HuH-7 (cell line): Measurements from ENCODE around the gene MFAP2.
"Not testable (repeated sequence)": the region's sequence is repeated elsewhere in the genome, so short reads cannot be mapped to it uniquely, and the experiment has no call there.

Experiments
- DNase-seq: peaks from one replicate; pipeline ENCODE4 v3.0.0; 2011; ENCODE audit warnings: low spot score

Gene MFAP2

GRCh38 chr1:16961297-16962133 lies 18.9 kb downstream of the MFAP2 start:
- no peak for DNase-seq

DNA sequence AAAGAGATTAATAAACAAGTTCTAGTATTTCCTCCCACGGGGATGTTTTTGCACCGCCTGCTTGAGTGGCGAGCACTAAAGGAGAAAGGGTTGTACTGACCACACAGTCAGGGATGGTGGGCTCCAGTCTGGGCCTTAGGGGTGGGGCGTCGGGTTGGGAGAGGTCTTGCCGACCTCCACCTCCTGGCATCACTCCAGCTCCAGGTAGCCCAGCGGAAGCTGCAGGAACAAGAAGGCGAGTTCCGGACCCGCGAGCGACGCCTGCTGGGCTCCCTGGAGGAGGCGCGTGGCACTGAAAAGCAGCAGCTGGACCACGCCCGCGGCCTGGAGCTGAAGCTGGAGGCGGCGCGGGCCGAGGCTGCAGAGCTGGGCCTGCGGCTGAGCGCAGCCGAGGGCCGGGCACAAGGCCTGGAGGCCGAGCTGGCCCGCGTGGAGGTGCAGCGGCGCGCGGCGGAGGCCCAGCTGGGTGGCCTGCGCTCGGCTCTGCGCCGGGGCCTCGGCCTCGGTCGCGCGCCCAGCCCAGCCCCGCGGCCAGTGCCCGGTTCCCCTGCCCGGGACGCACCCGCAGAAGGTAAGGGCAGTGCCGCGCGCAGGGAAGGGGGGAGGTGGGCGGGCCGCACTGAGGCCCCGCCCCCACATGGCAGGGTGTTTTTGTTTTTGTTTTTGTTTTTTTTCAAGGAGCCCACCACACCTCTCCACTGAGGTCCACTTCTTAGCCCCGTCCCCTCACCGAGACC lies 19.7 kb downstream of the MFAP2 start:
- DNase-seq = peak; percentile 87

- no peak for DNase-seq
These were observed 21.9 kb downstream of the MFAP2 start for GRCh38 chr1:16958475-16958874.

DNA sequence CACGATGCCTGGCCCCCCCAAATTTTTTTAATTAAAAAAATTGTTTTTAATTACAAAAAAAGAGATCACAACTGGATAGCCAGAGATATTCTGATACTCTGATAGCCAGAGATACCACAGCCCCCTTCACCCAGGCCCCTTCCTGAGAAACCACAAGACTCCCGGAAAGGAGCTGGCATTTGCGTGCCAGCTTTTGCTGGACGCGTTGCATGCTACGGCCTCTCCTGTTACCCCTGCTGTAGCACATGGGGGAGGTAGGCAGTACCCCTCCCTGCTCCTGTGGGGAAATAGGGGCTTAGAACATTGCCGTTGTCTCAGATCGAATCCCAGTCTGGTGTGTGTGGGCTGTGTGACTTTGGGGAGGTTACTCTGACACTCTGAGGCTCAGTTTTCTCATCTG lies 22.7 kb downstream of the MFAP2 start:
- no peak for DNase-seq

DNA sequence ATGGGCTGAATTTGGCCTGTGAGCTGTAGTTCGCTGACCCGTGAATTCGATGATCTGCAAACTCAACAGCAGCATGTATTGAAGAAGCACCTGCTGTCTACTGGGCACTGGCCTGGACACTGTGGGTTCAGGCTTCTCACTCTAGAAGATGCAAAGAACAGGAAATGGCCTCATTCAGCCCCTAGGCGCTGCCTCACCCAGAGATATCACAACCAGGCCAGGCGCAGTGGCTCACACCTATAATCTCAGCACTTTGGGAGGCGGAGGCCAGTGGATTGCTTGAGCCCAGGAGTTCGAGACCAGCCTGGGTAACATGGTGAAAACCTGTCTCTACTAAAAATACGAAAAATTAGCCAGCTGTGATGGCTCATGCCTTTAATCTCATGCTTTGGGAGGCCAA lies 23.6 kb downstream of the MFAP2 start:
- no peak for DNase-seq

DNA sequence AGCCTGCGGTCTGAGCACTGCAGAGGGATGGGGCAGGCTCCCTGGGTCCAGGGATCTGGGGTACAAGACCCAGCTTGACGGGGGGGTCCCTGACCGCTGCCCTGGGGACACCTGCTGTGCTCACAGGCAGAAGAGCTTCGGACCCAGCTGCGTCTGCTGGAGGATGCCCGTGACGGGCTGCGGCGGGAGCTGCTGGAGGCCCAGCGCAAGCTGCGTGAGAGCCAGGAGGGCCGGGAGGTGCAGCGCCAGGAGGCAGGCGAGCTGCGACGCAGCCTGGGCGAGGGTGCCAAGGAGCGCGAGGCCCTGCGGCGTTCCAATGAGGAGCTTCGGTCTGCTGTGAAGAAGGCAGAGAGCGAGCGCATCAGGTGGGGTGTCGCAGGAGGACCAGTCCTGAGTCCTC lies 25.2 kb downstream of the MFAP2 start:
- no peak for DNase-seq

GRCh38 chr1:16954579-16954978 lies 25.8 kb downstream of the MFAP2 start:
- DNase-seq = no peak

DNA sequence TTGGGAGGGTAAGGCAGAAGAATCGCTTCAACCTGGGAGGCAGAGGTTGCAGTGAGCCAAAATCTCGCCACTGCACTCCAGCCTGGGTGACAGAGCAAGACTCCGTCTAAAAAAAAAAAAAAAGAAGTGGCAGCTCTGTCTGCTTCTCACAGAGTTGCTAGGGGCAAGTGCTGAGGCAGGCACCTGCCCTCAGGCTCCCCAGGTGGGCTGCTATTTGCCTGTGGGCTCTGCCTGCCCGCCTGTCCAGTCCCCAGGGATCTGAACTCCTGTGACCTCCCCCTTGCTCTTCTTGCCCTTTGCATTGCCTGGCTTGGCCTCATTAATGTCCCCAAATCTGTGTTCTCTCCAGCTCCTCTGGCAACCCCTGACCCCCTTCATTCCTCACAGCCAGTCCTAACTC lies 28.0 kb downstream of the MFAP2 start:
- DNase-seq = not testable (repeated sequence)

DNA sequence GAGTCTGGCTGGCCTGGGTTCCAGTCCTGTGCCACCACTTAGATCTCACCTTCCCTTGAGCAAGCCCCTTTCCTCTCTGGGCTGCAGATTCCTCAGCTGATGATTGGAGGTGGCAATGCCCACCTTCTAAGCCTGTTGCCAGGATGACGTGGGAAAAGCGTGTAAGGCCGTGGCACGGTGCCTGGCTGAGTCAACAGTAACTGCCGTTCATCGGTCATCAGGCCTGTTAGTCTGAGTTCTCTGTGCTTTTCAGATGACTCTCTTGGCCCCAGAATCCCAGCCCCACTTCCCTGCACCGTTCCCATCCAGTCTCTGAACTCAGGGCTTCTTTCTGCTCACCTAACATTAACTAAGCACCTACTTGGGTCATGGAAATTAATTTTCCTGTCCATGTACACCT lies 31.4 kb downstream of the MFAP2 start:
- DNase-seq = not testable (repeated sequence)

DNA sequence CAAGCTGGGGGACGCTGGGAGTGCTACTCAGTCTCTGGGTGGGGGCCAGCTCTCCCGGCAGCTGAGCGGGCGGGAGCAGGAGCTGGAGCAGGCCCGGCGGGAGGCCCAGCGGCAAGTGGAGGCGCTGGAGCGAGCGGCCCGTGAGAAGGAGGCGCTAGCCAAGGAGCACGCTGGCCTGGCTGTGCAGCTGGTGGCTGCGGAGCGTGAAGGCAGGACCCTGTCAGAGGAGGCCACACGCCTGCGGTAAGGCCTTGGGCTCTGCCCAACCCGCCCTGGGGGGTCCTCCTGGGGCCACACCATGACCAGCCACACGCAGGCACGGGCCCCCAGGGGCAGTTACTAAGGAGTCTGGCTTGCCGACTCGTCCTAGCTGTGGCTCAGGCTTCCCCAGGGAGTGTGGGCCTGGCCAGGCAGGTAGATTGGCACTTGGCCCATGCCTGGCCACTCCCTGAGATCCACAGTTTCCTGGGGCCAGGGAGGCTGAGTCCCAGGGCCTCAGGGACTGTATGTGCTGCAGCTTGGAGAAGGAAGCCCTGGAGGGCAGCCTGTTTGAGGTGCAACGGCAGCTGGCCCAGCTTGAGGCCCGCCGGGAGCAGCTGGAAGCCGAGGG lies 32.0 kb downstream of the MFAP2 start:
- not testable (repeated sequence) for DNase-seq

DNA sequence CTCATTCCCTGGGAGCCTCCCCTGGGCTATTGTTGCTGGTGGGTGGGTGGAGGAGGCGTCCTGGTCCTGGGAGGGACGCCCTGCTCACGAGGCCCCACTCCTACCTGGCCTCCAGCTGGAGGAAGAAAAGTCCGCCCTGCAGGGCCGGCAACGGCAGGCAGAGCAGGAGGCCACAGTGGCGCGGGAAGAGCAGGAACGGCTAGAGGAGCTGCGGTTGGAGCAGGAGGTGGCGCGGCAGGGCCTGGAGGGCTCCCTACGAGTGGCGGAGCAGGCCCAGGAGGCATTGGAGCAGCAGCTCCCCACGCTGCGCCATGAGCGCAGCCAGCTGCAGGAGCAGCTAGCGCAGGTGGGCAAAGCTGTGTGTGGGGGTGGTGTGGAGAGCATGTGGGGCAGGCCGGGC lies 33.8 kb downstream of the MFAP2 start:
- no peak for DNase-seq

- not testable (repeated sequence) for DNase-seq
These were observed 34.2 kb downstream of the MFAP2 start for GRCh38 chr1:16946185-16946584.

DNA sequence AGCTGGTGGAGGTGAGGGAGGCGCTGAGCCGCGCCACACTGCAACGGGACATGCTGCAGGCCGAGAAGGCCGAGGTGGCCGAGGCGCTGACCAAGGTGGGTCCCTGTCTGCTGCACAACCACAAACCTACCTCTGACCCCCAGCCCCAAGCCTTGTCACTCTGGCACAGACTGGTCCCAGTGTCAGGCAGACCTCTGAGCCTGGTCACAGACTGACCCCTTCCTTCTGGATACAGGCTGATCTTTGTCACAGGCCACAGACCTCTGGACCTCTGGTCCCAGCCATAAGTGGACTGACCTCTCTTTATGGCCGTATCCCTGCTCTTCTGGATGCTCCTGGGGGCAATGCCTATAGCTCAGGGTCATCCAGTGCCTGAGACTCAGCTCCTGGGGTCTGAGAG lies 34.9 kb downstream of the MFAP2 start:
- not testable (repeated sequence) for DNase-seq

DNA sequence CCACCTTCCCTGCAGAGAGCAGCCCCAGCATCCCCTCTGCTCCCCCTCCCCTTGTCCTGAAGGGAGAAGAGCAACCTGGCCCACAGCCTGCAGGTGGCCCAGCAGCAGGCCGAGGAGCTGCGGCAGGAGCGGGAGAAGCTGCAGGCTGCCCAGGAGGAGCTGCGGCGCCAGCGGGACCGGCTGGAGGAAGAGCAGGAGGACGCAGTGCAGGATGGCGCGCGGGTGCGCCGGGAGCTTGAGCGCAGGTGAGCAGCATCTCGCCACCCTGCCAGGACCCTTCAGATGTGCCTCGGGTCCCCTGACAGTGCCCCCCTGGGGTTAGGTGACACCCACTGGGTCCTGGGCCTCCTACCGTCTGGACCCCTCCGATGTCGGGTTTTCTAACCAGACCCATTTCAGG lies 36.4 kb downstream of the MFAP2 start:
- no peak for DNase-seq

- DNase-seq = not testable (repeated sequence)
These were observed 40.8 kb downstream of the MFAP2 start for GRCh38 chr1:16939386-16940180.

- DNase-seq = no peak
These were observed 41.8 kb downstream of the MFAP2 start for GRCh38 chr1:16938351-16939321.

GRCh38 chr1:16936580-16936979 lies 43.8 kb downstream of the MFAP2 start:
- DNase-seq = not testable (repeated sequence)

GRCh38 chr1:16933945-16934344 lies 46.5 kb downstream of the MFAP2 start:
- DNase-seq = not testable (repeated sequence)

- DNase-seq = not testable (repeated sequence)
These were observed 49.0 kb downstream of the MFAP2 start for GRCh38 chr1:16931206-16931934.
